ENCODE data around the gene SGMS2.

SGMS2 gene

DNA sequence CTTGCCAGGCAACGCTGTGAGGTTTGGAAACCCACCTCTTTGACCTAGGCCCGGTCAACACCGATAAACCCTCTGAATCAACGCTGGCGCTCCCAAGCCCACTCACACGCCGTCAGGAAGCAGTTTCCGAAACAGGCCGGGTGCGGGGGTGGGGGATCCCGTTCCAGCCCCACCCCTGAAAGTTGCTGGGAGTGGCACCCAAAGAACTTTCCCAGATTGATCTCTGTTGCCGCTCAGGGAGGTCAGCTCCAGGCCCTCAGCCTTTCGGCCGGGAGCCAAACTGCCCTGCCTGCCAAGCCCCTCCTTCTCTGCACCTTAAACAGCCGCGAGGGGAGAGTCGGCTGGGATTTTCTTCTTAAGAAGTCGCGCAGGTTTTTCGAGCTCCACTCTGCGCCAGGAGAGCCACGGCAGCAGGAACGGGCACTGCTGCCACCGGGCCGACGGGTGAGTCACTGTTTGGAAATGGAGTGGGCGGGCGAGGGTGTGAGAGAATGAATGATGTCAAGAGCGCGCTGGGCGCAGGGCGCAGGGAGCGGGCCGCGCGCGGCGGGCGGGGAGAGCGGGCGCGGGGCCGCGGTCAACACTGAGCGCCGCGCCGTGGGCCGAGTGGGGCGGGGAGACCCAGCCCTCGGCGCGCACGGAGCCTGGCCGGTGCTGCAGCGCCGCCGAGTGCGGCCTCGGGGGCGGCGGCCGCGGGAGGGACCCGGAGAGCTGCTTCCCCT lies at the start of gene SGMS2:
TSS of gene SGMS2 (plus strand) at position 583 of the 722 bp plus-strand sequence. CDS start 70,622 bp downstream, outside the sequence.
- DNase-seq = no peak

GRCh38 chr4:107777890-107778289 lies 46.8 kb upstream of the SGMS2 start:
- DNase-seq = no peak

GRCh38 chr4:107778784-107779530 lies 45.8 kb upstream of the SGMS2 start:
- DNase-seq = no peak

DNA sequence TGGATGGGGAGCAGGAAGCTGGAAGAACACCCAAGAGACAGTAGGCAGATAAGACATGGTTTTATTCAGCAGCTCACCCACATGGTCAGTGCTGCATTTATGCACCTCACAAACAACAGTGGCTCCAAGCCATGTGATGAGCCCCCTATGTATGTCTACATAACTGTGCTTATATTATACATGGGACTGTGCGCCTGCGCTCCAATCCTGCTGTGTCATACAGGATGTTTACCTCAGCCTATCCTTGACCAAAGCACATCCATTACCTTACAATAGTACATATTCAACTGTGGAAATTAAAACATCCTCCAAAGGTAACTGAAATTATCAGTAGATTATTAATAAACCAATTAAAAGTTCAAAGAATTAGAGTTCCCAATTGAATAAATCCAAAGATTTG lies 44.1 kb upstream of the SGMS2 start:
- no peak for DNase-seq

- no peak for DNase-seq
Observed at GRCh38 chr4:107791902-107792301, 32.8 kb upstream of the SGMS2 start.

DNA sequence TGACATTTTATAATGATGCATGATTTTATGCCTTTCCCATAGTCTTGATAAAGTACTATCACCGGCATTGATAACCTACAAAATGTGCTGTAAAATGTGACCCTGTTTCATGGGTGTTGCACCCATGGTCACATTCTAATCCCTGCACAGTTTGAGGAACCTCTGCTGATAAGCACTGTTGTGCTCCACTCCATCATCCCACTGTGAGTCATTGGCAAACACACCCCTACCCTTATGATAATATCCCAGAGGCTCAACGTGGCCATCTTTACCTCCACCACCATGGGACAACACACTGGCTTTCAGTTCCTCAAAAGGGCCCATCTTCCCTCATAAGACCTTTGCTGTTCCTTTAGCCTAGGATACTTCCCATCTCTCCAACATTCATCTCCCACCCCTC lies 32.0 kb upstream of the SGMS2 start:
- DNase-seq = no peak

- DNase-seq = no peak
Observed at GRCh38 chr4:107793996-107794395, 30.7 kb upstream of the SGMS2 start.

GRCh38 chr4:107799669-107800450 lies 24.9 kb upstream of the SGMS2 start:
- DNase-seq = no peak

GRCh38 chr4:107800706-107801105 lies 24.0 kb upstream of the SGMS2 start:
- no peak for DNase-seq

DNA sequence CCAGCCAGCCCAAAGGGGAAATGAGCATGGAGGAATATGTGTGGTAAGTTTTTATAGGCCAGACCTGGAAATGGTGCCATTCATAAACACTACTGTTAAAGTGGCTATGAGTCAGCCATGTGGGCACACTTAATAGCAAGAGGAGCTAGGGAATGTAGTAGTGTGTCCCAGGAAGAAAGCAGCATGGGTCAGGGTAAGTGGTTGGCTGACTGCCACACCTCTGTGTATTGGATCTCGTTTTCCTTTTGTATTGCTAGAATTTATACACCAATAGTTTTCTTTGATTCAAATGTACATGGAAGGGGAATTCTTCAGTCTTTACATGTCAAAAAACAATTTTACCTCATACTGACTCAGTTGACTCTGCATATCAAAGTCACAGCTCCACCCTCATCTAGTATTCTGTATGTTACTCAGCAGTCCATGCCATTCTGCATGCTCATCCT lies 22.9 kb upstream of the SGMS2 start:
- no peak for DNase-seq

- DNase-seq = no peak
Observed at GRCh38 chr4:107804956-107805355, 19.8 kb upstream of the SGMS2 start.

- no peak for DNase-seq
Observed at GRCh38 chr4:107806196-107806595, 18.5 kb upstream of the SGMS2 start.

DNA sequence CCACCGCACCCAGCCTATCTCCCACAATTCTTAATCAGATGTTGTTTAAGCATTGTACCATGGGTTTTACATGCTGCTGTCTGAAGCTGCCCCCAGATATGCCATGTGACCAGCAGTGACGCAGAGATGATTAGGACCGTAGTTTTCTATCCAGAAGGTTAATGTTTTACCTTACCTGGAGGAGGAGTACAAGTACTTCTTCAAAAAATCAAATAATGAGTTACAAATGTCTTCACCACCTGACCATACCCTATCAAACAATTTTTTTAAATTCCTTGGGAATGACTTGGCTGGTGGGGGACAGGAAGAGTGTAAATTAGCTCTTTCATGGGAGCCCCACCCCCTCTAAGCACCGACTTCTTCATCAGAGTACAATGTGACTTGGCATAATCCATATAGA lies 16.2 kb upstream of the SGMS2 start:
- no peak for DNase-seq

GRCh38 chr4:107809210-107809609 lies 15.5 kb upstream of the SGMS2 start:
- no peak for DNase-seq

DNA sequence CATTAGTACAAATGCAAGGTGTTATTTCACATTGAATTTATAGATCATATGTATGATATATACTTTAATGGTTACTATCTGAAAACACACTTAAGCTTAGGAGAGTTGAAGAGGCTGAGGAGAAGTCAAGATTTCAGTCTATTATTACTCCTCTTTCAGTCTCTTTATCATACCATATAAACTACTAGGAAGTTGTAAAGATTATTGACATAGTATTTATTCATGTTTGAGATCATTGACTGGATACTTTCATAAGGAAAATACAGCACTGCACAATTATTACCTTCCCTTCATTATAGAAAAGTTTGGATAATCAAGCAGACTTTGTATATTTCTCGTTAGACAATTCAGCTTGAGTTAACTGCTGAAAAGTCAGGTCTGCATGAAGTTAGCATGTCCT lies 10.0 kb upstream of the SGMS2 start:
- no peak for DNase-seq

DNA sequence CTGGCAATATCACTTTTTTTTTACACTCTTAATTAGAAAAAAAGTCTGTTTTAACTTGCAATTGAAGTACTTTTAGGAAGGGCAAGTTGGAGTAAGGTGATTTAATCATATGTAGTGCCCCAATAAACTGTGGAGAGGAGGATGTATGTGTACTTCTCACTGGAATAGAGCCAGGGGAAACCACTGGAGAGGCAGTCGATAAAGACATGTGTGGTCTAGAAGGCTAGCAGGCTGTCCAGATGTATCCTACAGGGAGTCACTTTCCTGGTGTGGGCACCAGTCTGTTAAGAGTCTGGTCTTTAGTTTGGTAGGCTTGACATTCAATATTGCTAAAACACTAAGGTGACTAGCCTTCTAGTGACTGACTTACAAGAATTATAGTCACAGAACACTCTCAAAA lies 9.6 kb upstream of the SGMS2 start:
- DNase-seq = no peak

- peak in 1 of 2 experiments; percentile 0 for DNase-seq
Observed at GRCh38 chr4:107818301-107818910, 6.3 kb upstream of the SGMS2 start.

DNA sequence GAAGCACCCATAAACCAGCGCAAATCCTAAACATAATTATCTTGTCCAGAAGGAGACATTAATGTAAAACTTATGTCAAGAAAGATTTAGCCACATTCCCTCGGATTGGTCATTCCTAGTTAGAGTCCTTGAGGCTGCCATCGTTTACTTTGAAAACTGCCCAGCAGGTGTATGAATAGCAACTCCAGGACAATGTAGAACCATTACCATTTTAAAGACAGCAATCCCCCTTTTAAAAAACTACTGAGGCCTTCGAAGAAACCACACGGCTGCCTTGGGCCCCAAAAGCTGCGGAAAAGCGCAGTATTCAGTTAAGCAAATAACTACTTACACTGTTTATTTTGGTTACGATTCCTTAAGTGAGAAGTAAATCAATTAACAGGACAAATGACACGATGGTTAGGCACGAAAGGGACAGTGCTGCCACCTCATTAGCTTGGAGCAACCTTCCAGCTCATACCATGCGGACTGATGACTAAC lies 822 bp upstream of the SGMS2 start:
- no peak for DNase-seq

DNA sequence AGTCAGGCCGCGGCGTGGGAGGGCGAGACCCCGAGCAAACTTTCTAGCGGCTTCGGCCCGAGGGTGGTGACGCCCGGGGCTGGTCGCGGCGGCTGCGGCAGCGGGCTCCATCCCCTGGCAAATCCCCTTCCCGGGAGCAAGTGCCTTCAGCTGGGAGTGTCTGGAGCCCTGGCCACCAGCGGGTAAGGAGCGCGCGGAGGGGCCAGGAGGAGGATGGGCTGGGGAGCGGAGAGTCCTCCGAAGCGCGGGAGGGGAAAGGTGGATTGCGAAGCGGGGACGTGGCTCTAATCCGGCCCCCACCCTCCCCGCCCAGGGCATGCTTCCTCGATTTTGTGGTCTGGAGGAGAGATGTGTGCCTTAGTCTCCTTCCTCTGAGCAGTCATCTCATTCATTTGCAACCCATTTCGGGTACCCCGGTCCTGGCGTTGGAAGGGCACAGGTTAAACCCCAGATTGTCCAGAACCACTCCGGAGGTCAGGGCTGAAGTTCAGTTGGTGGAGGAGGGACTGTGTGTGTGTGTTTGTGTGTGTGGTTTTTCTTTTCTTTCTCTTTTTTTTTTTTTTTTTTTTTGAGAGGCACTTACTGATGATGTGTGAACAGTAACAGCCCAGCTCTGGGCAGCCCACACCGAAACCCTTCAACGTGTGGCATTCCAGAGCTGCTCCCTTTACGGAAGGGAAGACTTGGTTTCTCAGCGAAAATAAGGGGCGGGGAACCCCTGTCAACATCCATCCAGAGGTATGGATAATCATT lies 516 bp downstream of the SGMS2 start:
- DNase-seq = no peak

DNA sequence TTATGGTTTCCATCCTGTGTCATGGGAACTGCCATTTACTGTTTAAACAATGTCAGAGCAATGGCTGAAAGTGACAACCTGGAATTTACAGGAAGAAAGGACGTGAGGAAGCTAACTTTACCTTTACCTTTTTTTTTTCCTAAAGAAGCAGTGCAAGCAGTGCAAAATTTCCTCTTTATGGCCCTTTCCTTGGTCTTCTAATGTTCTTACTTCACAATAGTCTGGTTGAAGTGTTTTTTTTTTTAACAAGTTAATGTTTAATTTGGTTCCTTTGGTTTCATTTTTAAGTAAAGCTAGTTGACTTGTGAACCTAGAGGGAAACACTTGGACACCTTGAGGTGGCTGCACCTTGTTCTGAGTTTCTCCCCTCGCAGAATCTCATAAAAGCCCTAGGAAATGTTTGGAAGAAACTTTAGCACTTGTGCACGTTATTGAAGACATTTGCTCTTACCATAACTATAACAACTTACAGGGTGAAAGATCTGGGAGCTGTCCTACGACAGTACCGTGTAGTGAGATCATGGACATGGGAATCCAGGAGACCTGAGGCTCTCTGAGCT lies 1.8 kb downstream of the SGMS2 start:
- DNase-seq = no peak

DNA sequence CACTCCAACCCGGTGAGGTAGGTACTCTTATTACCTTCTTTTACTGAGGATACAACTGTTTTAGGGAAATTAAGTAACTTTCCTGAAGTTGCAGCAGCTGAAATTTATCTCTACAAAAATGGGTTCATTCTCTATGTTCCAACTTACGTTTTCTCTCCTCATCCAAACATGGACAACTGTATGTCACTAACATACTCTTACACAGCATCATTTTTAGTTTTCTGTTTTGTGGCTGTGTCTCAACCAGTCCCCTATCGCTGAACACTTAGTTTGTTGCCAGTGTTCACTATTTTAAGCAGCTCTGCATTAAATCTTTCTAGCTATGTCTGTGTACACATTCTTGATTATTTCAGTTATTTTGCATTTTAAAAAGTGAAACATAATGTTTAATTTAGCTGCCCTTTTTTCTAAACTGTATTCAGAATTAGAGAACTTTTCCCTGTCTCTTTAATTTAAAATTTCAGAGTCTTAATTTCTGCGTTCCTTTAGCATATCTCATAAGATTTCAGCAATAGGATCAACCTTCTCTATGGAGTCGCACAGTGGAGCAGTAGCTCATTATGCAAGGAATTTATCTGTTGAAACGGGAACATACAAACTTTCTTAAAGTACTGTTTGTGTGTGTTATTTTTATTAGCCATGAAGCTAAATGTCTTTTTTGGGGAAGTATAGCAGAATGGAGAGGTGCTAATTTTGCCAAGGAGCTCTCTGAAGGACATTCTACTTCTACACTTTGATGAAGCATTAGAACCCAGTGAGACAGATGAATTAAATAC lies 3.8 kb downstream of the SGMS2 start:
- DNase-seq = no peak
